Measurements from ENCODE around the gene CNN1.

Gene CNN1

DNA sequence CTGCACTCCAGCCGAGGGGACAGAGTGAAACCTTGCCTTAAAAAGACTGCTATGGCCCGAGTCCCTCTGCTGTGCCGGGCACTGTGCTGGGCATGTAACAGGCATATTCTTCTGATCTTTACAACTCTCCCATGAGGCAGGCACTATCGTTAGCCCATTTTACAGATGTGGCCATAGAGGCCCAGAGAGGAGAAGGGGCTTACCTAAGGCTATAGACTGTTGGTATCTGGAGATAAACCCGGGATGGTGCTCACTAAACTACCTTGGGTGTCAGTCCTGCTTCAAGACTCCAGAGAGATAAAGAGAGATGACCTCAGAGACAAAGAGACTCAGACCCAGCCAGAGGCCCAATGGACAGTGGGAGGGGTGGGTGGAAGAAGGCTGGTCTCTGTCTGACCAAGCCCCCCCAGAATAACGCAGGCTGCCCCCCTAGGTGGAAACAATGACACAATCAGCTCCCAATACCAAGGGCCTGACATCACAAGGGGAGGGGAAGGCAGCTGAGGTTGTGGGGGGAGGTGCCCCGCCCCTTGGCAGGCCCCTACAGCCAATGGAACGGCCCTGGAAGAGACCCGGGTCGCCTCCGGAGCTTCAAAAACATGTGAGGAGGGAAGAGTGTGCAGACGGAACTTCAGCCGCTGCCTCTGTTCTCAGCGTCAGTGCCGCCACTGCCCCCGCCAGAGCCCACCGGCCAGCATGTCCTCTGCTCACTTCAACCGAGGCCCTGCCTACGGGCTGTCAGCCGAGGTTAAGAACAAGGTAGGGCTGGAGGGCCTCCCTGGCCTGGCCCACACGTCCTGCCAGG is at the start of gene CNN1:
CNN1 (plus strand) TSS at position 620 of the 805 bp plus-strand sequence; CDS start at position 697, 77 bp downstream.
- no peak for DNase-seq (ENCODE audit: low read depth)

- no peak for DNase-seq (ENCODE audit: low read depth)
These were observed 49.3 kb upstream of the CNN1 start for GRCh38 chr19:11489378-11489777.

GRCh38 chr19:11494634-11495285 is 43.9 kb upstream of the CNN1 start:
- DNase-seq (ENCODE audit: low read depth) = no peak

- no peak for DNase-seq (ENCODE audit: low read depth)
These were observed 43.2 kb upstream of the CNN1 start for GRCh38 chr19:11495481-11495880.

DNA sequence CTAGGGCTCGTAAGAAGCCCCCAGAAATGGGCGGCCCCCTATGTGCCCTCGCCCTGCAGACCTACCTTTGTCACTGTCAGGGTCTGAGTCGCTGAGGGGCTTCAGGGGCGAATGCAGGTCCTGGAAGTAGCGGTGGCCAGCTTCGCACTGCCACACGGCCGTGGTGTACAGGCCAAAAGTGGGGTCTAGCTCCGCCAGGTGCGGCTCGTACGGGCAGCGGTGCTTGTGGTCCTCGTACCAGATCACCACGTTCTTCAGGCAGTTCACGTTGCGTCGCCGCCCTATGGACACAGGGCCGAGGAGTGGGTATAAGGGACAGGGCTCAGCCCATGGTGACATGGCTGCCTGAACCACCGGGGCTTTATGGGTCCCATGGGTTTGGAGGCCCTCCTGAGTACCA is 42.8 kb upstream of the CNN1 start:
- DNase-seq (ENCODE audit: low read depth) = no peak

- peak; percentile 44 for DNase-seq (ENCODE audit: low read depth)
These were observed 42.1 kb upstream of the CNN1 start for GRCh38 chr19:11496391-11497163.

GRCh38 chr19:11499220-11499726 is 39.4 kb upstream of the CNN1 start:
- DNase-seq (ENCODE audit: low read depth) = no peak

DNA sequence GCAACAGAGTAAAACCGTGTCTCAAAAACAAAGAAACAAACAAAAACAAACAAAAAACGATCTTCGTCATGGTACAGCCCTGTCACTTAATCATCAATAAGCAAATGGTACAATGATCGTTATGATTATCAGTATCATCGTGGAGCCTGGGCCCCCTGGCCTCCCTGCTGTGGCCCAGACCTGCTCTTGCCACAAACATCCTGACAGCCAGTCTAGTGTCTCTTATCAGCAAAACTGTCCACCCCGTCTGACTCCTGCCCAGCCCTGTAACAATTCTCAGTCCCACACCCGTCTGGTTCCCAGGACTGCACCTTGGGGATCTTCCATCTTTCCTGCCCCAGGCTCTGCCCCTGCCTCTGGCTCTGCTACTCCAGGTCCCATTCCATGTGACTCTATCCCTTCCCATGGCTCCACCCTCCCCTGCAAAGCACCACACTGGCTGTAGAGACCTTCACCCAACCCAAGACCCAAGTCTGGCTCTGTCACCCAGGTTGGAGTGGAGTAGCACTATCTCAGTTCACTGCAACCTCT is 38.7 kb upstream of the CNN1 start:
- DNase-seq (ENCODE audit: low read depth) = no peak

GRCh38 chr19:11504502-11505031 is 34.1 kb upstream of the CNN1 start:
- no peak for DNase-seq (ENCODE audit: low read depth)

DNA sequence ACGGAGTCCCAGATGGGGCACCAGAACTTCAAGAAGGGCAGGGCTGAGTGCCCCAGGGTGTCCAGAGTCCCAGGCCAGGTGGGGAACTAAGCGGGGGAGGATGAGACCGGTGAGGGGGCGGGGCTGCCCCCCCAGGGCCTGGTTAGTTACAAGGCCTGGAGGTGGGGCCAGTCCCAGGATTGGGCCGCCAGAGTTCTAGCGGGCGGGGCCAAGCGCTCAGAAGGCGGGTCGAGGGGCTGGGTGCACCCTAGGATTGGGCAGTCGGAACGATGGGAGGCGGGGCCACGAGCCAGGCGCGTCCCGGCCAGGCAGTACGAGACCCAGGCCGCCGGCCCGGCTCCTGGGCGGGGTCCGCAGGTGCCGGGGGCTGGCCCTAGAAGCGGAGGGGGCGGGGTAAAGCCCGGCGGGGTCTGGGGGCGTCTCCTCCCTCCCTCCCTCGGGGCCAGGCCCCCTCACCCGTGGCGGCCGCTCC is 33.6 kb upstream of the CNN1 start:
- DNase-seq (ENCODE audit: low read depth) = peak; percentile 94

DNA sequence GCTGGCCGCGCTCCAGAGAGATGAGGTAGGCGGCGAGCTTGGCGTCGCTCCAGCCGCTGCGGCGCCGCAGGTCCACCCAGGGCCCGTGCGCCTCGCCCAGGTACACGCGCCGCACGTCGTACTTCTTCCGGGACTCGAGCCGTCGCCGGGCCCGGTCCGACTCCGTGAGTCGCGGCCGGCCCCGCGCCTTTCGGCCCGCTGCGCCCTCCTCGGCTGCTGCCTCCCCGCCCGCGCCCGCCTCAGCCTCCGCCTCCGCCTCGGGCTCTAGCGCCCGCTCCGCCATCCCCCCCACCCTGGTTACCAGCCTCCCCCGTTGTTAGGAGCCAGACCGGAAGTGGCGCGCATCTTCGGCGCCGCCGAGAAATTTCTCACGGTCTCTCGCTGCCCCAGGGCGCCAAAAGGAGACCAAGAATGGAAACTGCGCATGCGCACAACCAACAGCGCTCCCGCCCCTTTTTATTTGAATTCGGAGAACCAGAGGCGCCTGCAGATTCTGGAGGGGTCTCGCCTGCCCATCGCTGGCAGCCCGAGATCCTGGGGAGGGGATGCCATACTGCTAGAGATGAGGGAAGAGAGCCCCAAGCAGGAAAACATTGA is 33.0 kb upstream of the CNN1 start, which contains the start of gene ZNF653:
ZNF653 (minus strand) TSS at position 336 of the 597 bp plus-strand sequence; CDS start at position 283, 53 bp downstream.
- DNase-seq (ENCODE audit: low read depth) = peak; percentile 90

DNA sequence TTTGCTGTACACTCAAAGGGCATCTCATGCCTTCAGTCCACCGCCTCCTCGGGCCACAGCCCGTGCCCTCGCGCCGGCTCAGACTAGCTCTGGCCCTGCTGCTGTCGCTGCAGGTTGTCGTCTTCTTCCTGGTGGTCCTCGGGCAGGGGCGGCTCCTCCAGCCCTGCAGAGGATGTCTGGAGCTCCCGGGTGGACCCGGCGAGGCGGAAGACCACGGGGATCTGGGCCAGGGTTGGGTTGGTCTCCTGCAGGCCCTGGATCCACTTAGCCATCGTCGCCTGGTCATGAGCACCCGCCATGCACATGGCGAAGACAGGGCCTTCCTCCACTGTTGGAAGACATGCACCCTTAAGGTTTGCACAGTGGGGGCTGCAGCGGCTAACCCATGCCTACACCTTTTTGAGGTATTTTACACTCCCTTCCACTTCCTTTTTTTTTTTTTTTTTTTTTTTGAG is 32.5 kb upstream of the CNN1 start:
- DNase-seq (ENCODE audit: low read depth) = no peak

DNA sequence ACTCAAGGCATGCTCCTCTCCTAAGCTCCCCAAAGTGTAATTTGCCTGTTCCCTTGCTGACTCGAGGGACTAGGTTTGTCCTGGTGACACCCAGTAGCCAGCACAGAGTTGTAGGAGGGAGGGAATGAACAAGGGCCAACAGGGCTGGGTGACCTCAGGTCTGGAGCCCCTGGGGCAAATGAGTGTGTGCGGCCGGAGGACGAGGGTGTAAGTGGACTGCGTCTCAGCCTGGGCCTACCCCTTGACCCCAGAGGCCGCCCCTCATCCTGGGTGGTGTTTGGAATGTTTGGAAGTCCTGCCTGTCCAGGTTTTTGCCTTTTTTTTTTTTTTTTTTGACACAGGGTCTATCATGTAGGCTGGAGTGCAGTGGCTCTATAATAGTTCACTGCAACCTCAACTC is 31.7 kb upstream of the CNN1 start:
- no peak for DNase-seq (ENCODE audit: low read depth)

GRCh38 chr19:11507370-11508078 is 31.1 kb upstream of the CNN1 start:
- DNase-seq (ENCODE audit: low read depth) = no peak

- no peak for DNase-seq (ENCODE audit: low read depth)
These were observed 28.2 kb upstream of the CNN1 start for GRCh38 chr19:11510444-11510843.

- no peak for DNase-seq (ENCODE audit: low read depth)
These were observed 24.7 kb upstream of the CNN1 start for GRCh38 chr19:11513946-11514345.

- no peak for DNase-seq (ENCODE audit: low read depth)
These were observed 19.5 kb upstream of the CNN1 start for GRCh38 chr19:11519138-11519537.

GRCh38 chr19:11528551-11529341 is 9.9 kb upstream of the CNN1 start, which contains the start of gene ECSIT:
TSS of gene ECSIT (minus strand) at chr19:11529134. CDS start at chr19:11519170, 9,964 bp downstream.
- peak; percentile 79 for DNase-seq (ENCODE audit: low read depth)

GRCh38 chr19:11530432-11530831 is 8.2 kb upstream of the CNN1 start:
- DNase-seq (ENCODE audit: low read depth) = no peak

- DNase-seq (ENCODE audit: low read depth) = no peak
These were observed 4.1 kb upstream of the CNN1 start for GRCh38 chr19:11534538-11534937.
